OCI-LY3 (cell line): ENCODE results near the gene NOS1.

Source experiments
- H2AFZ ChIP-seq: fragments of 200-600, 300-600 bp; shearing (Covaris generic); 2 replicates; pipeline ENCODE4 v1.6.0; 2014; ENCODE audit warnings: antibody characterized with exemption, low read depth, low read length
- H3K27ac ChIP-seq: fragments of 200-600, 300-600 bp; sonication (generic); 2 replicates; pipeline ENCODE4 v1.5.1; 2014; ENCODE audit warnings: mild to moderate bottlenecking, low read length, moderate library complexity, mixed read lengths
- H3K27me3 ChIP-seq: fragments of 200-600, 300-600 bp; sonication (generic); 2 replicates; pipeline ENCODE4 v1.6.1; 2014; ENCODE audit warnings: low read depth, low read length, mixed read lengths
- H3K36me3 ChIP-seq: fragments of 200-600, 300-600 bp; sonication (generic); replicated peaks from 2 replicates; pipeline ENCODE3; 2014; ENCODE audit warnings: low read depth, low read length, mixed read lengths
- H3K4me1 ChIP-seq: fragments of 300-600, 200-600 bp; sonication (generic); 2 replicates; pipeline ENCODE4 v1.6.1; 2014; ENCODE audit warnings: low read length, mixed read lengths
- H3K4me2 ChIP-seq: fragments of 200-600, 300-600 bp; sonication (generic); 2 replicates; pipeline ENCODE4 v1.6.1; 2014; ENCODE audit warnings: low read length, mixed read lengths
- H3K4me3 ChIP-seq: fragments of 300-600, 200-600 bp; sonication (generic); 2 replicates; pipeline ENCODE4 v1.5.1; 2014; ENCODE audit warnings: antibody characterized with exemption, mild to moderate bottlenecking, low read length, moderate library complexity
- H3K79me2 ChIP-seq: fragments of 300-600, 200-600 bp; shearing (Covaris generic); 2 replicates; pipeline ENCODE4 v1.6.1; 2014; ENCODE audit warnings: mild to moderate bottlenecking, low read length, mixed read lengths
- H3K9ac ChIP-seq: fragments of 300-600, 200-600 bp; shearing (Covaris generic); 2 replicates; pipeline ENCODE4 v1.6.0; 2014; ENCODE audit warnings: mild to moderate bottlenecking, low read length, moderate library complexity
- H3K9me3 ChIP-seq: fragments of 200-600, 300-600 bp; shearing (Covaris generic); 2 replicates; pipeline ENCODE4 v1.6.1; 2014; ENCODE audit warnings: low read length, mixed read lengths; ENCODE audit not compliant: insufficient read depth
- H4K20me1 ChIP-seq: fragments of 200-600, 300-600 bp; sonication (generic); 2 replicates; pipeline ENCODE4 v1.6.1; 2016; ENCODE audit warnings: low read length, mixed read lengths; ENCODE audit not compliant: insufficient read depth
- EZH2phosphoT487 ChIP-seq: fragments of 200-600 bp; shearing (Covaris generic); IDR thresholded peaks from 2 replicates; pipeline ENCODE4 v1.6.1; 2018; ENCODE audit warnings: antibody characterized with exemption, mixed run types, low read depth
- TF ChIP-seq, protein P1 (sequence below): fragments of 200-600, 300-600 bp; sonication (generic); IDR thresholded peaks from 2 replicates; pipeline ENCODE4 v1.5.1; 2014; ENCODE audit warnings: antibody characterized with exemption, low read length, low read depth

The NOS1 gene

DNA sequence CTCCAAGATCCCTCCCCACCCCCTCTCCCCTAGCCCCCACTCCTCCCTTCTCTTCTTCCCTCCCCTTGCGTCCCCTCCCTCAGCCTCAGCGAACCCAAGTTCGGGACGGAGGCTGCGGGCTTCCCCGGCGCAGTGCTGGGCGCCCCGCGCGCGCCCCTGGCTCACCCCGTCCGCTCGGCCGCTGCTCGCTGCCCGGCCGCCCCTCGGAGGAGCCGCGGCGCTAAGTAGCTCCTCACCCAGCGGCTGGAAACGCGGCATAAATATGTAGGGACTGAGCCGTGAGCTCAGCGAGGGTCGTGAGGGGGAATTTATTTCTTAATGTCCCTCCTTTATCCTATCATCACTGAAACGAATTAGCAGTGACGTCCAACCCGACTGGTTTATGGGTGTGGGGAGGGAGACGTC lies at the start of gene NOS1:
NOS1 (minus strand) TSS at position 280 of the 405 bp plus-strand sequence. CDS start 30,557 bp downstream, outside the sequence.
- no peak within 1 kb of the TSS for H3K4me3 ChIP-seq
- H3K4me1 ChIP-seq = peaks cover 10% of the 10 kb centered on the region; the same call in 1 of the 2 replicates
- H3K27me3 ChIP-seq = peaks cover 36% of the 10 kb centered on the region
- no peak within 1 kb of the TSS for H3K4me2 ChIP-seq
- H3K27ac ChIP-seq = no peak within 1 kb of the TSS
- H3K36me3 ChIP-seq = no peaks in the 10 kb centered on the region
- H3K9me3 ChIP-seq = no peaks in the 10 kb centered on the region
- no peaks in the 10 kb centered on the region for H4K20me1 ChIP-seq
- no peak within 1 kb of the TSS for H3K9ac ChIP-seq
- no peaks in the 10 kb centered on the region for H3K79me2 ChIP-seq
- H2AFZ ChIP-seq = no peak within 1 kb of the TSS
- TF ChIP-seq EZH2phosphoT487 = no peak
- TF ChIP-seq, protein P1, sequence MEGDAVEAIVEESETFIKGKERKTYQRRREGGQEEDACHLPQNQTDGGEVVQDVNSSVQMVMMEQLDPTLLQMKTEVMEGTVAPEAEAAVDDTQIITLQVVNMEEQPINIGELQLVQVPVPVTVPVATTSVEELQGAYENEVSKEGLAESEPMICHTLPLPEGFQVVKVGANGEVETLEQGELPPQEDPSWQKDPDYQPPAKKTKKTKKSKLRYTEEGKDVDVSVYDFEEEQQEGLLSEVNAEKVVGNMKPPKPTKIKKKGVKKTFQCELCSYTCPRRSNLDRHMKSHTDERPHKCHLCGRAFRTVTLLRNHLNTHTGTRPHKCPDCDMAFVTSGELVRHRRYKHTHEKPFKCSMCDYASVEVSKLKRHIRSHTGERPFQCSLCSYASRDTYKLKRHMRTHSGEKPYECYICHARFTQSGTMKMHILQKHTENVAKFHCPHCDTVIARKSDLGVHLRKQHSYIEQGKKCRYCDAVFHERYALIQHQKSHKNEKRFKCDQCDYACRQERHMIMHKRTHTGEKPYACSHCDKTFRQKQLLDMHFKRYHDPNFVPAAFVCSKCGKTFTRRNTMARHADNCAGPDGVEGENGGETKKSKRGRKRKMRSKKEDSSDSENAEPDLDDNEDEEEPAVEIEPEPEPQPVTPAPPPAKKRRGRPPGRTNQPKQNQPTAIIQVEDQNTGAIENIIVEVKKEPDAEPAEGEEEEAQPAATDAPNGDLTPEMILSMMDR = no peak

DNA sequence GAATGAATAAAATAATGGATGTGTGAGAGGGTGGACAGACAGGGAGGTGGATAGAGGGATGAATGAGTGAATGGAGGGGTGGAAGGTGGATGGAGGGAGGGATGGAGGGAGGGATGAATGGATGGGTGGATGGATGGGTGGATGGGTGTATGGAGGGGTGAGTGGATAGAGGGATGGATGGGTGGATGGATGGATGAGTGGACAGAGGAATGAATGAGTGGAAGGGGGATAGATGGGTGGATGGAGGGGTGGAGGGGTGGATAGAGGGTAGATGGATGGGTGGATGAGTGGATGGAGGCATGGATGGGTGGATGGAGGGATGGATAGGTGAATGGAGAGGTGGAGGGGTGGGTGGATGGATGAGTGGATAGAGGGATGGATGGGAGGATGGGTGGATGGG lies 47.9 kb upstream of the NOS1 start:
- H3K36me3 ChIP-seq = no peaks in the 10 kb centered on the region
- H2AFZ ChIP-seq = no peak overlapping the region
- no peaks in the 10 kb centered on the region for H3K79me2 ChIP-seq
- H3K4me2 ChIP-seq = no peak overlapping the region
- no peak overlapping the region for H3K9ac ChIP-seq
- TF ChIP-seq EZH2phosphoT487 = no peak
- TF ChIP-seq, protein P1 = no peak
- H3K4me1 ChIP-seq = no peaks in the 10 kb centered on the region
- no peak overlapping the region for H3K4me3 ChIP-seq
- H3K9me3 ChIP-seq = no peaks in the 10 kb centered on the region
- H3K27me3 ChIP-seq = no peaks in the 10 kb centered on the region
- H4K20me1 ChIP-seq = no peaks in the 10 kb centered on the region
- H3K27ac ChIP-seq = no peak overlapping the region

DNA sequence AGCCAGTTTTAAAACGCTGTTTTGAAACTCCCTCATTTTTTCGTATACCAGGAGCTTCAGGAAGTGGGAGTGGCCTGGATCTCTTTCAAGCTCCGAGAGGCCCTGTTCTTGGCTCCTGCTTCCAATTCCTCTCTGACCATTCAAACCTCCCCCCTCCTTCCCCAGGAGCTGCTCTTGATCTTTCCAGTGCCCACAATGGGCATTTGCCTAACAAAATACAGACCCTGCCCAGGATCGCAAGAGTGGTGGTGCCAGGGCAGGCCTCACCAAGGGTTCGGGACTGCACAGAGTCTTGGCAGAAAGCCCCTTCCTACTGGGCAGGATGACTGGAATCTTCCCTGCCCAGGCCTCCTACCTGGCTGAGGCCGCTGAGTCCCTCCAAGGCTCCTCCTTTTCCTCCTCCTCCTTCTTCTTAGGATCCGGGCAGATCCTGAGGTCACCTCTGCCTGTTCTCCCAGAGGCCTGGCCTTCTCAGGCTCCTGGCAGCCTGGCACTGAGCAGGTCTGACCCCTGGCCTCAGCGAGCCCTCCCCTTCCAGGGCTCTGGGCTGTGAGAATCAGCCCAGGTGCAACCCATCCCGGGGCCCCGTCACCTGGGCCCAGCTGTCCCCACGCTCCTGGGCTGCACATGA lies 46.9 kb upstream of the NOS1 start:
- Histone ChIP-seq H3K9ac (no peak overlapping the region), H3K4me3 (no peak overlapping the region), H3K27me3 (no peaks in the 10 kb centered on the region), H3K9me3 (no peaks in the 10 kb centered on the region), H3K4me2 (no peak overlapping the region), H2AFZ (no peak overlapping the region), H3K4me1 (no peaks in the 10 kb centered on the region), H3K79me2 (no peaks in the 10 kb centered on the region), H4K20me1 (no peaks in the 10 kb centered on the region), H3K36me3 (no peaks in the 10 kb centered on the region), H3K27ac (no peak overlapping the region)
- TF ChIP-seq, protein P1 = no peak
- TF ChIP-seq EZH2phosphoT487 = no peak

DNA sequence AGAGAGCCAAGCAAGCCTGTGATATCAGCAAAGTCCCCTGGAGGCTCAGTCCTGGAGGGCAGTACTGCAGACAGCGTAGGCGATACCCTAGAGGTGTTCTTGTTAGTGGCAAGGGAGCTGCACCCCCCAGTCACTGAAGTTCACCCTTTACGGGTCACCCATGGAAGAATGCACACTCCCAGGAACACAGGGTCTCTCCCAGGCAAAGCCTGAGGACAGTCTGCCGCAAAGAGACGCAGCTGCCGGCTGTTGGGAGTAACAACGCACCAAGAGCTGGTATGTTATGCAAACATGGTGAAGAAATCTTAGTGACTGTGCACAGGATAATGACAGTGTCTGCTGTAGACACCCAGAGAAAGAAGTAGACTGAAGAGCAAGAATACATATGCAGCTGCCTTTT lies 43.5 kb upstream of the NOS1 start:
- Histone ChIP-seq H3K79me2 (no peaks in the 10 kb centered on the region), H3K4me3 (no peak overlapping the region), H3K27ac (no peak overlapping the region), H3K9ac (no peak overlapping the region), H3K36me3 (no peaks in the 10 kb centered on the region), H3K4me1 (no peaks in the 10 kb centered on the region), H4K20me1 (no peaks in the 10 kb centered on the region), H2AFZ (no peak overlapping the region), H3K27me3 (peaks cover 3% of the 10 kb centered on the region; the same call in 1 of the 2 replicates), H3K4me2 (no peak overlapping the region), H3K9me3 (no peaks in the 10 kb centered on the region)
- no peak for TF ChIP-seq EZH2phosphoT487
